Activated effector memory CD4-positive, alpha-beta T cell treated with Interleukin-2 at 50 U/mL for 16 hours (primary cell): ENCODE measurements around the gene TOP3B.
A peak's percentile ranks its signal among the peaks of the same experiment; 100 is the strongest.
"Not testable (repeated sequence)": the region's sequence is repeated elsewhere in the genome, so short reads cannot be mapped to it uniquely, and the experiment has no call there.

ENCODE experiments used
- DNase-seq: peaks from one replicate; pipeline ENCODE4 v3.0.0-alpha.2; 2020

TOP3B gene

GRCh38 chr22:21943571-21944448 is 38.8 kb downstream of the TOP3B start:
- no peak for DNase-seq

DNA sequence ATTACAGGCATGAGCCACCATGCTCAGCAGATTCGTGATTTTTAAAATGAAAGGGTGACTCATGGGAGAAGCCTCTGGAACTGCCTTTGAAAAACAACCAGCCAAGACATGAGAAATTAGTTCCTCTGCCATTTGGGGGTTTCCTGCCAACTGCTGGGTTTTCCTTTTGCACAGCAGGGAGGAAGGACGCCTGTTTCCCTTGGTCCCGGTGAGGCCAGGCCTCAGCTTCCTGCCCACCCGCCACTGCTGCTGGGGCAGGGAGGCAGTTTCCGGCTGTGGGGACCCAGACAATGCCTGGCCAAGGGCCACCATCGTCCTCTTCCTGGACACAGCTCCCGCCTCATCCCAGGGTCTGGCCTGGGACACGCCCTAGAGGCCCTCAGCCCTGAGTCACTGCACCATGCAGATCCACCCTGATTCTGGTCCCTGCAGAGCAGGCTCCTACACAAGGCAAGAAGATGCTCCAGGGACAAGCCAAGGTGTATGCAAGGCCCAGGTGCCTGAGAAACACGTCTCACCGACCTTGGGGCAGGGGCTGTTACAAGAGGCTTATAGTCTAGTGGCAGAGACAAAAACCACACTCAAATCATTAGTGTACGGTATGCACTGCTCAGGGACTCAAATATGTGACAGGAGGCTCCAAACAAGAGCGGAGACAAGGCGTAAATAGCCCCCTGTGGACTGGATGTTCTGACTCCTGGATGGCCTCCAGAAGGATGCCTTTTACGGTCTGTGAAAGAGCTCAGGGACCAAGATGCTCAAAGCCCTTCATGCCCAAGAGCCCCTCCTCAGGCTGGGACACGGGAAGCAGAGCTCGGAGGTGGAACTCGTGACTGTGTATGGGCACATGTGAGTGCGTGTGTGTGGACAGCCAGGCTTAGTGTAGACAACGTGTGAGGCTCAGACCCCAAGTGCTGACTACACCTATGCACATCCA is 39.9 kb downstream of the TOP3B start:
- DNase-seq, result no peak

DNA sequence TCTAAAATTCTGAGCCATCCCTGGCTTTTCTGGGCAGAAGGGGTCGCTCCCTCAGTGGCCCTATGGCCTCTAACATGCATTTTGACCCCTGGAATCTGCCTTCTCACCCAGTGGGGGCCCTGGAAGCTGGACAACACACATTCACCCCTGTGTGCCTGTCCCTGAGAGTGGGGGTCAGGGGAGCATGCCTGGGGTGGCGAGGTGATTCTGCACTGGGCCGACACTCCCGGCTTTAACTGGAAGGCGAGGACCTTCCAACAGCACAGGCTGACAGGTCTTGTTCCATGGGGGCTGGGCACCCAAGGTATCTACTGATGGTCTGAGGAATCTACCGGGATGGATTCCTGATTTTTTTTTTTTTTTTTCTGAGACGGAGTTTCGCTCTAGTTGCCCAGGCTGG is 40.7 kb downstream of the TOP3B start:
- no peak for DNase-seq

- no peak for DNase-seq
These were observed 42.1 kb downstream of the TOP3B start for GRCh38 chr22:21940521-21940920.

DNA sequence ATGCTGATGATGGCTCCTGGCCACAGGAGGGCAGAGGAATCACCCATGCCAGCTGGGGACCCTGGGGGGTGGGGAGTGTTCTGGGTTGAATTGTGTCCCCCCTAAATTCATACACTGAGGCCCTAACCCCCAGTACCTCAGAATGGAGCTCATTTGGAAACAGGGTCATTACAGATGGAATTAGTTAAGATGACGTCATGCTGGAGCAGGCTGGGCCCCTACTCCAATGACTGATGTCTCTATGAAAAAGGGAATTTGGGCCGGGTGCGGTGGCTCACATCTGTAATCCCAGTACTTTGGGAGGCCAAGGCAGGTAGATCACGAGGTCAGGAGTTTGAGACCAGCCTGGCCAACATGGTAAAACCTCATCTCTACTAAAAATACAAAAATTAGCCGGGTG is 42.7 kb downstream of the TOP3B start:
- DNase-seq, result not testable (repeated sequence)

GRCh38 chr22:21939461-21939913 is 43.1 kb downstream of the TOP3B start:
- no peak for DNase-seq

- no peak for DNase-seq
These were observed 43.7 kb downstream of the TOP3B start for GRCh38 chr22:21938906-21939305.

- peak; percentile 83 for DNase-seq
These were observed 44.3 kb downstream of the TOP3B start for GRCh38 chr22:21938071-21938822.

DNA sequence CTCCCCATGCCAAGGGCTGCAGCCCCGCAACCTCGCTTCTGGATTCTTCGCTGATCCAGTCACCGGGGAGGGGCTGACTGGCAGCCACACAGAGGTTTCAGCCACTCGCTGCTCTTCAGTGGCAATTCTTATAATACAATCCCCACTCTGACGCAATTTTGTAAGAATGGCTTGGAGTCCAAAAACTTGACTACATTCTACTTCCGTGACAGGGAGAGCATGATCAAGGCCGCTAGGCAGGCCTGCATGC is 44.8 kb downstream of the TOP3B start:
- no peak for DNase-seq

DNA sequence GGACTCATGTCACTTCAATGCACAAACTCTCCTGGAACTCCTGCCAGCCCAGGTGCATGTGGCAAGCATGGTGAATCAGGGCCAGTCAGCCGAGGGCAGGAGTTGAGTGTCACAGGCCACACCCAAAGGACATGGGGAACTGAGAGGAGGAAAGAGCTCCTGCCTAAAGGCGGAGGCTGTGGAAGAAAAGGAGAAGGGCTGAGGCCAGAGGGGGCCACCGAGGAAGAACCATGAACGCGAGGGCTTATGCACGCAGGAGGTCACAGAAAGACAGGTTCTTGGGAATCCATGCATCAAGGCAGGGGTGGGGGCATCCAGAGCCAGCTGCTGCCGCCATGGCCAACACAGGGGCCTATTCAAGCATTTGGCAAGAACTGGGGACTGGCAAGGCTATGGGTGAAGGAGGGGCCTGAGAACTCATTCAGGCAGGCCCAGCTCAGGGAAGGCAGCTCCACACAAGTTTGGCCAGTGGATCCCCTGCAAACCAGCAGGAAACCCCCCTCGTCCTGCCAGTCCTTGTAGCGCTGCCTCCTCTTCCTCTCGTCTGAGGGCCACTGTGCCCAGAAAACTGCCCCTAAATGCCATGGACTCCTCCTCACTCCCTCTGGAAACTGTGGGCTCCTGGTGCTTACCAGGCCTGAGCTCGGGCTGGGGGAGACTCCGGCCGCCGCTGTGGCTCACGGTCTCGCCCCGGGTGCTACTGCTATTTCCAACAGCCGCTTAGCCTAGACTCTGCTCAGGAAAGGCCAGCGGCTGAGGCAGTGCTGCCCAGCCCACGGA is 45.4 kb downstream of the TOP3B start:
- no peak for DNase-seq

DNA sequence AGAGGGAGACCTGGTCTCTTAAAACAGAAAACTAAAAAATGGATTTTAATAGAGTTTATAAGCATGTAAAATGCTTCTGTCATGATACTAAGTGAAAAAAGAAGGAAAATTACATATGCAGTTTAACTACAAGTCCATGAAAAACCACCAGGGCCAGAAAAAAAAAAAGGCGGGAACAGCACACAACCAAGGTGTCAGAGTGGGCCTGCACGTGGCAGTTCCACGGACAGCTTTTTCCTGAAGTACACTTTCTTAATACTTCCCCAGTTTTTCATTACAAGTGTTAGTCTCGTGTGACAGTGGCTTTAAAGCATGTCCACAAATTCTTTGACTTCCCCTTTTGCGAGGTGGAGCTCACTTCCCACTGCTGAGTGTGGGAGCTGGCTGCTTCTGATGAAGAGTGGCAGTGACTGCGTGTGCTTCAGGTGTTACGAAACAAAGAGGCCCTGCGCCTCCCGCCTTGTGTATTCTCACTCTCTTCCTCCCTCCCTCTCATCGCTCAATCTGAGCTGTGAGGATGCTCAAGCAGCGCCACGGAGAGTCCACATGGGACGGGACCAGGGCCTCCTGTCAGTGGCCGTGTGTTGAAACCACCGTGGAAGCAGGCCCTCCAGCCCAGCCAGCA is 46.3 kb downstream of the TOP3B start:
- DNase-seq, result no peak

- no peak for DNase-seq
These were observed 48.7 kb downstream of the TOP3B start for GRCh38 chr22:21933910-21934309.

DNA sequence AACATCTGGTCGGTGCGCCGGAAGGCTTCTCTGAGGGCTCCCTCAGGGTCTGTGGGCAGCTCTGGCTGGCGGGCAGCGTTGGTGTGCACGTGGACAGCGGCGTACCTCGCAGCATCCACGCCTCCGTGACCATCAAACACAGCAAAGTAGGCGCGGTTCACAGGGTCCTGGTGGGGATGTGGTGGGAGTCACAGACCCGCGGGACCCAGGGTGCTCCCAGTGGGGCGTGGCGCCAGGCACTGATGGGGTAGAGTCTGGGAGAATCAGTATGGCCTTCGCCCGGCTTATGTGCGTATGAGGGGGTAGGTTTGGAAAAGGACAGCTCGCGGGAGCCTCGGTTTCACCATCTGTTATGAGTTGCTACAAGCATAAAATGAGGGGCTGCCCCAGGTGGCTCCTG is 49.2 kb downstream of the TOP3B start:
- DNase-seq, result no peak

GRCh38 chr22:21932347-21932746 is 50.2 kb downstream of the TOP3B start:
- DNase-seq, result no peak

GRCh38 chr22:21931056-21931455 is 51.5 kb downstream of the TOP3B start:
- DNase-seq, result no peak

DNA sequence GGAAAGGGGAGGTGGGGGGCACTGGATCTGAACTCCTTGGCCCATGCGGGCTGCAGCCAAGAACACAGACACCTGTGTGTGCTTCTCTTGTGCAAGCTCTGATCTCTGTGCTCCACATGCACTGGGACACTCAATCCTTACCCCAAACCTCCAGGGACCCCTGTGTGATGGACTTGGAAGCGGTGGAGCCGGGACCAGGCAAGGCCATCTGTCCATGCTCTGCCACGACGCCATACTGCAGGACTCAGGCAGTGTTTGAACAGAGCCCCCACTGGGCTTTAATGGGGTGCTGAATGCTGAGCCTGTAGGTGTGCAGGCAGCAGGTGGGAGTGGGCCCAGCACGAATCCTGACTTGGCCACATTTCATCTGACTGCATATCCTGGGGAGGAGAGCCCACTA is 53.3 kb downstream of the TOP3B start:
- DNase-seq, result no peak

GRCh38 chr22:21928048-21928447 is 54.5 kb downstream of the TOP3B start:
- no peak for DNase-seq

DNA sequence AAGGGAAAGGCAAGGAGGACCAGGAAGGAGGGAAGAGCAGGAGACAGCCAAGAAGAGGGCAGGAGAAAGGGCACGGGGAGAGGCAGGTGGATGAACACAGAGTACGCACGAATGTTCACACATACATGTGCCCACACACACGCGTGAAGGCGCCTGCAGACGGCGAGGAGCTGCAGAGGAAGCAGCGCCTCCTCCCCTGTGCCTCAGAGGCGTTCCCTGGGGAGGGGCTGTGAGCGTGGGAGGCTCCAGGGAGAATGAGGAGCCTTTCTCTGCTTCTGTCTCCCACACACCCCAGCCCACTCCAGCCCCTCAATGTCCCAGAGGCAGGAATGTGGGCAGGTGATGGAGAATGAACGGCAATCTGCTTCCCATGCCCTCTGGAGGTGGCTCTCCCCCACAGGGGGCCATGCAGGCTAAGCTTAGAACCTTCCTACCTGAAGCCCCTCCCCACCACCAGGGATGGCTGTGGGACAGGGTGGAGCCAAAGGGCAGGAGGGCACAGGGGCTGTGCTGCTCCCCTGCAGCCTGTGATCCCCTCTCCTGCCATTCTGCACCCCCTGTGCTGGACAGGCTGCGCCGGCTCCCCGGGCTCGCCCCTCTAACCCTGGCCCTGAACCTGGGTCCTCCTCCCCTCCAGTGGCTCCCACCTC is 55.3 kb downstream of the TOP3B start:
- DNase-seq, result no peak

GRCh38 chr22:21926728-21927127 is 55.9 kb downstream of the TOP3B start:
- no peak for DNase-seq

GRCh38 chr22:21923163-21923561 is 59.4 kb downstream of the TOP3B start:
- no peak for DNase-seq

GRCh38 chr22:21922370-21923162 is 60.0 kb downstream of the TOP3B start:
- DNase-seq, result no peak
